Hepatocyte (in vitro differentiated cells): Measurements from ENCODE around the gene TVP23A. TPM values are rescaled to one million over a fixed set of nuclear protein-coding genes. Genes with fewer than 3 reads are reported as not detected.

Source experiments
- DNase-seq: peaks from one replicate; pipeline ENCODE4 v3.0.0-alpha.2; 2016; ENCODE audit warnings: low spot score
- H2AFZ ChIP-seq: fragments of 200-600 bp; sonication (generic); 2 replicates; pipeline ENCODE4 v1.6.0; 2016; ENCODE audit warnings: antibody characterized with exemption, mild to moderate bottlenecking
- H3K27ac ChIP-seq: fragments of 200-600 bp; sonication (generic); 2 replicates; pipeline ENCODE4 v1.5.1; 2016; ENCODE audit warnings: mild to moderate bottlenecking
- H3K27me3 ChIP-seq: fragments of 200-600 bp; sonication (generic); 2 replicates; pipeline ENCODE4 v1.6.1; 2016
- H3K36me3 ChIP-seq: fragments of 200-600 bp; sonication (generic); replicated peaks from 2 replicates; pipeline ENCODE4 v1.5.1; 2016; ENCODE audit warnings: low read depth; ENCODE audit not compliant: insufficient read depth
- H3K4me1 ChIP-seq: fragments of 200-600 bp; sonication (generic); 2 replicates; pipeline ENCODE4 v1.5.1; 2016; ENCODE audit warnings: mild to moderate bottlenecking, moderate library complexity; ENCODE audit not compliant: insufficient read depth
- H3K4me2 ChIP-seq: fragments of 200-600 bp; sonication (generic); 2 replicates; pipeline ENCODE4 v1.6.0; 2016
- H3K4me3 ChIP-seq: fragments of 200-600 bp; sonication (generic); 2 replicates; pipeline ENCODE4 v1.5.1; 2016; ENCODE audit warnings: mild to moderate bottlenecking
- H3K79me2 ChIP-seq: fragments of 200-600 bp; sonication (generic); 2 replicates; pipeline ENCODE4 v1.6.0; 2017; ENCODE audit warnings: mild to moderate bottlenecking
- H3K9me2 ChIP-seq: fragments of 200-600 bp; sonication (generic); replicated peaks from 2 replicates; pipeline ENCODE4 v1.6.0; 2017; ENCODE audit warnings: mild to moderate bottlenecking; ENCODE audit not compliant: insufficient read depth
- H3K9me3 ChIP-seq: fragments of 200-600 bp; sonication (generic); 2 replicates; pipeline ENCODE4 v1.5.1; 2016; ENCODE audit warnings: low read depth, mild to moderate bottlenecking
- H4K20me1 ChIP-seq: fragments of 200-600 bp; sonication (generic); 2 replicates; pipeline ENCODE4 v1.6.0; 2016; ENCODE audit warnings: mild to moderate bottlenecking; ENCODE audit not compliant: insufficient read depth, poor library complexity, severe bottlenecking
- CTCF ChIP-seq: fragments of 200-600 bp; sonication (generic); IDR thresholded peaks from 2 replicates; pipeline ENCODE4 v1.5.1; 2016; ENCODE audit warnings: antibody characterized with exemption, mild to moderate bottlenecking; ENCODE audit not compliant: poor library complexity
- EZH2 ChIP-seq: fragments of 200-600 bp; sonication (generic); IDR thresholded peaks from 2 replicates; pipeline ENCODE4 v1.6.1; 2016; ENCODE audit warnings: antibody characterized with exemption, mild to moderate bottlenecking, borderline replicate concordance
- EZH2phosphoT487 ChIP-seq: fragments of 200-600 bp; sonication (generic); IDR thresholded peaks from one replicate; pipeline ENCODE4 v1.6.1; 2018; ENCODE audit warnings: antibody characterized with exemption, mild to moderate bottlenecking, low read depth, moderate library complexity; ENCODE audit not compliant: unreplicated experiment, severe bottlenecking
- WGBS: methylation state at CpG from one replicate; pipeline ENCODE4 v1.1.6; 2016; ENCODE audit warnings: low lambda C conversion rate; ENCODE audit errors: missing lambda C conversion rate; 5-methylcytosine and 5-hydroxymethylcytosine counted together
- polyA plus RNA-seq: library from polyadenylated mRNA; unstranded; fragments of >200 nt; fragmentation: Nextera tagmentation; extraction: Ambion mirVana; gene quantifications from 2 replicates; pipeline ENCODE4 v1.2.1, GENCODE V29; 2016
- total RNA-seq: library from RNA; depleted of rRNA; stranded (reverse); fragments of >200 nt; gene quantifications from 2 replicates; pipeline ENCODE4 v1.2.3, GENCODE V29; 2014

Gene TVP23A
- total and polyA plus RNA-seq, 2 experiments from 2014 or later, result 0.67 to 1.1 TPM

- Histone ChIP-seq H3K4me3 (no peak overlapping the region), H3K79me2 (no peaks in the 10 kb centered on the region), H3K9me2 (no peaks in the 10 kb centered on the region), H3K27me3 (no peaks in the 10 kb centered on the region), H3K36me3 (no peaks in the 10 kb centered on the region), H3K9me3 (no peaks in the 10 kb centered on the region), H2AFZ (no peak overlapping the region), H3K4me2 (no peak overlapping the region), H4K20me1 (no peaks in the 10 kb centered on the region), H3K4me1 (no peaks in the 10 kb centered on the region), H3K27ac (no peak overlapping the region)
- no peak for DNase-seq
- WGBS, result 97% methylated on average over 7 of the region's 7 CpGs
- TF ChIP-seq EZH2 (no peak), CTCF (no peak), EZH2phosphoT487 (no peak)
Measured at GRCh38 chr16:10763456-10763855, 55.1 kb downstream of the TVP23A start.

- Histone ChIP-seq H2AFZ (no peak overlapping the region), H3K4me2 (no peak overlapping the region), H4K20me1 (no peaks in the 10 kb centered on the region), H3K9me2 (no peaks in the 10 kb centered on the region), H3K27me3 (no peaks in the 10 kb centered on the region), H3K27ac (no peak overlapping the region), H3K9me3 (no peaks in the 10 kb centered on the region), H3K36me3 (no peaks in the 10 kb centered on the region), H3K79me2 (no peaks in the 10 kb centered on the region), H3K4me3 (no peak overlapping the region), H3K4me1 (no peaks in the 10 kb centered on the region)
- TF ChIP-seq CTCF (no peak), EZH2 (no peak)
- no peak for DNase-seq
- 93% methylated on average over 25 of the region's 35 CpGs for WGBS
Measured at GRCh38 chr16:10762336-10763016, 56.1 kb downstream of the TVP23A start.

GRCh38 chr16:10761373-10761772 is 57.2 kb downstream of the TVP23A start:
- TF ChIP-seq CTCF, result no peak
- TF ChIP-seq EZH2, result no peak
- no peak for TF ChIP-seq EZH2phosphoT487
- Histone ChIP-seq H3K4me2 (no peak overlapping the region), H3K9me2 (no peaks in the 10 kb centered on the region), H3K9me3 (no peaks in the 10 kb centered on the region), H3K27ac (no peak overlapping the region), H3K36me3 (no peaks in the 10 kb centered on the region), H3K27me3 (no peaks in the 10 kb centered on the region), H3K4me1 (no peaks in the 10 kb centered on the region), H2AFZ (no peak overlapping the region), H3K79me2 (no peaks in the 10 kb centered on the region), H4K20me1 (no peaks in the 10 kb centered on the region), H3K4me3 (no peak overlapping the region)
- WGBS, result 87% methylated on average over 8 of the region's 8 CpGs
- no peak for DNase-seq

- no peaks in the 10 kb centered on the region for H3K27me3 ChIP-seq
- no peak for TF ChIP-seq EZH2
- TF ChIP-seq CTCF, result no peak
- H3K4me1 ChIP-seq, result no peaks in the 10 kb centered on the region
- H3K36me3 ChIP-seq, result no peaks in the 10 kb centered on the region
- no peaks in the 10 kb centered on the region for H3K9me2 ChIP-seq
- H3K9me3 ChIP-seq, result no peaks in the 10 kb centered on the region
- no peak overlapping the region for H3K4me2 ChIP-seq
- H2AFZ ChIP-seq, result no peak overlapping the region
- no peaks in the 10 kb centered on the region for H4K20me1 ChIP-seq
- WGBS, result 95% methylated on average over 3 of the region's 3 CpGs
- H3K79me2 ChIP-seq, result no peaks in the 10 kb centered on the region
- no peak for DNase-seq
- H3K4me3 ChIP-seq, result no peak overlapping the region
- H3K27ac ChIP-seq, result no peak overlapping the region
Measured at GRCh38 chr16:10760858-10761257, 57.7 kb downstream of the TVP23A start.
